ENCODE measurements around the gene WWC2. TPM values are rescaled to one million over a fixed set of nuclear protein-coding genes. Genes with fewer than 3 reads are reported as not detected.

WWC2 gene
- total RNA-seq, 6 experiments from 2014 or later: 86.3 to 114 (median 95.2) TPM

GRCh38 chr4:183254162-183254561 lies 155.1 kb downstream of the WWC2 start:
- Mint-ChIP-seq H3K27me3 (ENCODE audit: insufficient read depth) (peaks cover 6% of the 10 kb centered on the region), H3K9me3 (no peaks in the 10 kb centered on the region), H3K4me1 (ENCODE audit: low read depth) (peaks cover 54% of the 10 kb centered on the region), H3K27ac (peak overlapping the region; percentile 62; the same call in 1 of the 2 replicates), H3K4me3 (no peak overlapping the region), H3K36me3 (ENCODE audit: low read depth) (peaks cover 34% of the 10 kb centered on the region)
- TF ChIP-seq, protein P1, sequence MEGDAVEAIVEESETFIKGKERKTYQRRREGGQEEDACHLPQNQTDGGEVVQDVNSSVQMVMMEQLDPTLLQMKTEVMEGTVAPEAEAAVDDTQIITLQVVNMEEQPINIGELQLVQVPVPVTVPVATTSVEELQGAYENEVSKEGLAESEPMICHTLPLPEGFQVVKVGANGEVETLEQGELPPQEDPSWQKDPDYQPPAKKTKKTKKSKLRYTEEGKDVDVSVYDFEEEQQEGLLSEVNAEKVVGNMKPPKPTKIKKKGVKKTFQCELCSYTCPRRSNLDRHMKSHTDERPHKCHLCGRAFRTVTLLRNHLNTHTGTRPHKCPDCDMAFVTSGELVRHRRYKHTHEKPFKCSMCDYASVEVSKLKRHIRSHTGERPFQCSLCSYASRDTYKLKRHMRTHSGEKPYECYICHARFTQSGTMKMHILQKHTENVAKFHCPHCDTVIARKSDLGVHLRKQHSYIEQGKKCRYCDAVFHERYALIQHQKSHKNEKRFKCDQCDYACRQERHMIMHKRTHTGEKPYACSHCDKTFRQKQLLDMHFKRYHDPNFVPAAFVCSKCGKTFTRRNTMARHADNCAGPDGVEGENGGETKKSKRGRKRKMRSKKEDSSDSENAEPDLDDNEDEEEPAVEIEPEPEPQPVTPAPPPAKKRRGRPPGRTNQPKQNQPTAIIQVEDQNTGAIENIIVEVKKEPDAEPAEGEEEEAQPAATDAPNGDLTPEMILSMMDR (IDR thresholded peaks at IDR 0.05): no peak
- no peak for DNase-seq

DNA sequence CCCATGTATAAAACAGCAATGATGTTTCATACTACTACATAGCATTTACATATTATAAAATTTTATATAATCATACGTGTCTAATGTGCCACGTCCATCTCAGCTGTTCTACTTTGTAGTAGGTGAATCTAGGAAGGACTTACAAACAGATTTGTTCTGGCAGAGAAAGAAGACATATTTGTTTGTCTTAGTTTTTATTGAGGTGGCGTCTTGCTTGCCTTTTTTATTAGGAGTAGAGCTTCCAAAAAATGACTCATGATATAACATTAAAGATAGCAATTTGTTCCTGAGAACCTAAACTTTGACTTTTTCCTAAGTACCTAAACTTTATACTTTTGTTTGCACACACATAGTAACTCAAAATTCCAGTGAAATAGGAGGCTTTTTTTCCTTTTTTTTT lies 156.4 kb downstream of the WWC2 start:
- Mint-ChIP-seq H3K27me3 (ENCODE audit: insufficient read depth) (peaks cover 8% of the 10 kb centered on the region), H3K4me1 (ENCODE audit: low read depth) (peaks cover 54% of the 10 kb centered on the region), H3K4me3 (no peak overlapping the region), H3K27ac (peak overlapping the region; percentile 62), H3K36me3 (ENCODE audit: low read depth) (peaks cover 34% of the 10 kb centered on the region), H3K9me3 (no peaks in the 10 kb centered on the region)
- DNase-seq: peak; percentile 15
- TF ChIP-seq, protein P1 (IDR thresholded peaks at IDR 0.05): no peak

DNA sequence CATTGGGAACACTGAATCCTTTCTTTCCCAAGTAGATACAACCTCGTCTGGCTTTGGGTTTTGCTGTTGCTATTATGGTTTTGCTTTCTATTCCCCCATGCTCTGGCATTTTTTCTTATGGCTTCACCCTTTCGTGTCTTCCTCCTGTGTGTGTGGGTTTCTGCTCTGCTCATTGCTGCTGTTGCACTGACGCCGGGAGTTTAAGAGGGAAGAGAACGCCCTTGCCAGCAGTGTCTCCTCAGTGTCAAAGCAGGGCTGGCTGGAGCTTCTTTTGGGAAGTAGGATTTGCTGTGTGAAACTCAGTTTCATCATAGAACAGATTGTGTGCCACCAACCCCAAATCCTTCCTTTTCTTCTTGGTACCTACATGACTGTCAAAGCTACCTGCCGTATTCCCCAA lies 157.3 kb downstream of the WWC2 start:
- H3K4me3 Mint-ChIP-seq: peak overlapping the region; percentile 4; the same call in 1 of the 2 replicates
- peaks cover 32% of the 10 kb centered on the region for H3K36me3 Mint-ChIP-seq (ENCODE audit: low read depth)
- H3K4me1 Mint-ChIP-seq (ENCODE audit: low read depth): peaks cover 50% of the 10 kb centered on the region
- no peak for DNase-seq
- H3K9me3 Mint-ChIP-seq: no peaks in the 10 kb centered on the region
- peaks cover 8% of the 10 kb centered on the region for H3K27me3 Mint-ChIP-seq (ENCODE audit: insufficient read depth)
- TF ChIP-seq, protein P1 (IDR thresholded peaks at IDR 0.05): no peak
- peak overlapping the region; percentile 70 for H3K27ac Mint-ChIP-seq

- H3K4me1 Mint-ChIP-seq (ENCODE audit: low read depth): peaks cover 49% of the 10 kb centered on the region
- DNase-seq: peak; percentile 30
- peaks cover 8% of the 10 kb centered on the region for H3K27me3 Mint-ChIP-seq (ENCODE audit: insufficient read depth)
- TF ChIP-seq, protein P1 (IDR thresholded peaks at IDR 0.05): peak; percentile 94
- peaks cover 27% of the 10 kb centered on the region for H3K36me3 Mint-ChIP-seq (ENCODE audit: low read depth)
- H3K9me3 Mint-ChIP-seq: no peaks in the 10 kb centered on the region
- H3K27ac Mint-ChIP-seq: peak overlapping the region; percentile 70
- peak overlapping the region; percentile 4; the same call in 1 of the 2 replicates for H3K4me3 Mint-ChIP-seq
Measured at GRCh38 chr4:183256756-183257385, 157.8 kb downstream of the WWC2 start.

DNA sequence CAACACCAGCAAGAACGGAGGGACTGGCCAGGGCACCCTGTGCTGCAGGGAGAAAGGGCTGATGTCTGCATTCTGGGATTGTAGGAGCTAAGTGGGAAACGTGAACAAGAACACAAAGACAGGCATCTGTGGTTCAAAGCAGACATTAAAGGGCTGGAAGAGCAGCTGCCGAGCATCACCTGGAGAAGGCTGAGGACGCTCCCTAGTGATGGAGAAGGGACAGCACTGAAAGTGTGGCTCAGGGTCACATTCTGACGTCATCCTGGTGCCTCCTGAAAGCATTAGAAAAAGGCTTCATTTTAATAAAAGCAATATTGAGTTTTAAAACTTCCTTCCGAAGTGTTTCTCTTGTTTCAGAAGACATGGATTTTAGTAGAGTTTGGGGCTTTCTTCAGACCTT lies 158.8 kb downstream of the WWC2 start:
- H3K36me3 Mint-ChIP-seq (ENCODE audit: low read depth): peaks cover 34% of the 10 kb centered on the region
- no peak for DNase-seq
- peaks cover 8% of the 10 kb centered on the region for H3K27me3 Mint-ChIP-seq (ENCODE audit: insufficient read depth)
- peaks cover 58% of the 10 kb centered on the region for H3K4me1 Mint-ChIP-seq (ENCODE audit: low read depth)
- TF ChIP-seq, protein P1 (IDR thresholded peaks at IDR 0.05): no peak
- no peaks in the 10 kb centered on the region for H3K9me3 Mint-ChIP-seq
- no peak overlapping the region for H3K4me3 Mint-ChIP-seq
- H3K27ac Mint-ChIP-seq: no peak overlapping the region

All from HFFc6 (cell line).